Central memory CD4-positive, alpha-beta T cell (primary cell): ENCODE measurements around the gene SHOC2.

ENCODE experiments used
- DNase-seq: peaks from one replicate; pipeline ENCODE4 v3.0.0; 2022

The SHOC2 gene

GRCh38 chr10:110947061-110947595 lies 27.7 kb downstream of the SHOC2 start:
- DNase-seq = no peak

GRCh38 chr10:110951381-110951780 lies 32.0 kb downstream of the SHOC2 start:
- no peak for DNase-seq

GRCh38 chr10:110957606-110958005 lies 38.2 kb downstream of the SHOC2 start:
- no peak for DNase-seq

GRCh38 chr10:110959379-110960332 lies 40.3 kb downstream of the SHOC2 start:
- DNase-seq = no peak

- no peak for DNase-seq
These were observed 40.9 kb downstream of the SHOC2 start for GRCh38 chr10:110960333-110960712.

GRCh38 chr10:110962443-110962842 lies 43.0 kb downstream of the SHOC2 start:
- DNase-seq = no peak

GRCh38 chr10:110963162-110963561 lies 43.8 kb downstream of the SHOC2 start:
- DNase-seq = no peak

GRCh38 chr10:110964681-110965080 lies 45.3 kb downstream of the SHOC2 start:
- DNase-seq = no peak

- no peak for DNase-seq
These were observed 45.8 kb downstream of the SHOC2 start for GRCh38 chr10:110965216-110965615.

- no peak for DNase-seq
These were observed 46.7 kb downstream of the SHOC2 start for GRCh38 chr10:110966146-110966545.

GRCh38 chr10:110967009-110967630 lies 47.7 kb downstream of the SHOC2 start:
- no peak for DNase-seq

- DNase-seq = no peak
These were observed 48.2 kb downstream of the SHOC2 start for GRCh38 chr10:110967645-110968044.

GRCh38 chr10:110969183-110969582 lies 49.8 kb downstream of the SHOC2 start:
- DNase-seq = no peak

GRCh38 chr10:110971638-110972037 lies 52.2 kb downstream of the SHOC2 start:
- DNase-seq = no peak

GRCh38 chr10:110972231-110973134 lies 53.1 kb downstream of the SHOC2 start:
- no peak for DNase-seq

GRCh38 chr10:110973400-110973799 lies 54.0 kb downstream of the SHOC2 start:
- no peak for DNase-seq

GRCh38 chr10:110976577-110976976 lies 57.2 kb downstream of the SHOC2 start:
- no peak for DNase-seq

GRCh38 chr10:110977662-110978061 lies 58.3 kb downstream of the SHOC2 start:
- DNase-seq = no peak

GRCh38 chr10:110978204-110978603 lies 58.8 kb downstream of the SHOC2 start:
- no peak for DNase-seq

GRCh38 chr10:110979611-110980010 lies 60.2 kb downstream of the SHOC2 start:
- no peak for DNase-seq

- no peak for DNase-seq
These were observed 61.4 kb downstream of the SHOC2 start for GRCh38 chr10:110980807-110981206.

- no peak for DNase-seq
These were observed 64.1 kb downstream of the SHOC2 start for GRCh38 chr10:110983466-110983865.
